GM23338 (cell line): ENCODE data around the gene SOST.

Experiments
- CREB1 ChIP-seq: fragments of 250-450 bp; sonication (Bioruptor Pico); IDR thresholded peaks from 2 replicates; pipeline ENCODE4 v1.5.0; 2020; ENCODE audit warnings: low read depth, mild to moderate bottlenecking, moderate library complexity
- CTCF ChIP-seq, 2 experiments: fragments of 200-600 bp in 1 of 2; sonication (generic) in 1 of 2; conservative IDR thresholded peaks; 2 replicates each; pipeline versions ENCODE4 v1.5.1 to v1.6.1; 2016 to 2017; ENCODE audit warnings: antibody characterized with exemption in 2 of 2, low read depth in 2 of 2, mild to moderate bottlenecking in 2 of 2, moderate library complexity in 1 of 2
- EZH2 ChIP-seq: fragments of 200-600 bp; sonication (generic); IDR thresholded peaks from one replicate; pipeline ENCODE4 v1.8.0; 2017; ENCODE audit warnings: antibody characterized with exemption, mild to moderate bottlenecking, low read depth; ENCODE audit not compliant: unreplicated experiment
- EZH2phosphoT487 ChIP-seq: fragments of 200-600 bp; sonication (generic); IDR thresholded peaks from one replicate; pipeline ENCODE4 v1.8.1; 2018; ENCODE audit warnings: antibody characterized with exemption; ENCODE audit not compliant: unreplicated experiment
- NANOG ChIP-seq: IDR thresholded peaks from 2 replicates; pipeline ENCODE4 v1.6.1; 2016; ENCODE audit warnings: antibody characterized with exemption, borderline replicate concordance
- REST ChIP-seq: IDR thresholded peaks from one replicate; pipeline ENCODE4 v1.6.1; 2018; ENCODE audit warnings: antibody characterized with exemption; ENCODE audit not compliant: unreplicated experiment
- TF ChIP-seq, protein P1 (sequence below): fragments of 250-450 bp; sonication (Bioruptor Pico); IDR thresholded peaks from 2 replicates; pipeline ENCODE4 v1.5.0; 2020; ENCODE audit warnings: mild to moderate bottlenecking, moderate library complexity

- TF ChIP-seq CTCF (conservative IDR thresholded peaks at IDR 0.05; ENCODE audit: low read depth in 2 of 2) (no peak), CREB1 (CRISPR knock-in tag) (no peak), REST (no peak), EZH2phosphoT487 (no peak), EZH2 (no peak), NANOG (no peak)
- TF ChIP-seq, protein P1, sequence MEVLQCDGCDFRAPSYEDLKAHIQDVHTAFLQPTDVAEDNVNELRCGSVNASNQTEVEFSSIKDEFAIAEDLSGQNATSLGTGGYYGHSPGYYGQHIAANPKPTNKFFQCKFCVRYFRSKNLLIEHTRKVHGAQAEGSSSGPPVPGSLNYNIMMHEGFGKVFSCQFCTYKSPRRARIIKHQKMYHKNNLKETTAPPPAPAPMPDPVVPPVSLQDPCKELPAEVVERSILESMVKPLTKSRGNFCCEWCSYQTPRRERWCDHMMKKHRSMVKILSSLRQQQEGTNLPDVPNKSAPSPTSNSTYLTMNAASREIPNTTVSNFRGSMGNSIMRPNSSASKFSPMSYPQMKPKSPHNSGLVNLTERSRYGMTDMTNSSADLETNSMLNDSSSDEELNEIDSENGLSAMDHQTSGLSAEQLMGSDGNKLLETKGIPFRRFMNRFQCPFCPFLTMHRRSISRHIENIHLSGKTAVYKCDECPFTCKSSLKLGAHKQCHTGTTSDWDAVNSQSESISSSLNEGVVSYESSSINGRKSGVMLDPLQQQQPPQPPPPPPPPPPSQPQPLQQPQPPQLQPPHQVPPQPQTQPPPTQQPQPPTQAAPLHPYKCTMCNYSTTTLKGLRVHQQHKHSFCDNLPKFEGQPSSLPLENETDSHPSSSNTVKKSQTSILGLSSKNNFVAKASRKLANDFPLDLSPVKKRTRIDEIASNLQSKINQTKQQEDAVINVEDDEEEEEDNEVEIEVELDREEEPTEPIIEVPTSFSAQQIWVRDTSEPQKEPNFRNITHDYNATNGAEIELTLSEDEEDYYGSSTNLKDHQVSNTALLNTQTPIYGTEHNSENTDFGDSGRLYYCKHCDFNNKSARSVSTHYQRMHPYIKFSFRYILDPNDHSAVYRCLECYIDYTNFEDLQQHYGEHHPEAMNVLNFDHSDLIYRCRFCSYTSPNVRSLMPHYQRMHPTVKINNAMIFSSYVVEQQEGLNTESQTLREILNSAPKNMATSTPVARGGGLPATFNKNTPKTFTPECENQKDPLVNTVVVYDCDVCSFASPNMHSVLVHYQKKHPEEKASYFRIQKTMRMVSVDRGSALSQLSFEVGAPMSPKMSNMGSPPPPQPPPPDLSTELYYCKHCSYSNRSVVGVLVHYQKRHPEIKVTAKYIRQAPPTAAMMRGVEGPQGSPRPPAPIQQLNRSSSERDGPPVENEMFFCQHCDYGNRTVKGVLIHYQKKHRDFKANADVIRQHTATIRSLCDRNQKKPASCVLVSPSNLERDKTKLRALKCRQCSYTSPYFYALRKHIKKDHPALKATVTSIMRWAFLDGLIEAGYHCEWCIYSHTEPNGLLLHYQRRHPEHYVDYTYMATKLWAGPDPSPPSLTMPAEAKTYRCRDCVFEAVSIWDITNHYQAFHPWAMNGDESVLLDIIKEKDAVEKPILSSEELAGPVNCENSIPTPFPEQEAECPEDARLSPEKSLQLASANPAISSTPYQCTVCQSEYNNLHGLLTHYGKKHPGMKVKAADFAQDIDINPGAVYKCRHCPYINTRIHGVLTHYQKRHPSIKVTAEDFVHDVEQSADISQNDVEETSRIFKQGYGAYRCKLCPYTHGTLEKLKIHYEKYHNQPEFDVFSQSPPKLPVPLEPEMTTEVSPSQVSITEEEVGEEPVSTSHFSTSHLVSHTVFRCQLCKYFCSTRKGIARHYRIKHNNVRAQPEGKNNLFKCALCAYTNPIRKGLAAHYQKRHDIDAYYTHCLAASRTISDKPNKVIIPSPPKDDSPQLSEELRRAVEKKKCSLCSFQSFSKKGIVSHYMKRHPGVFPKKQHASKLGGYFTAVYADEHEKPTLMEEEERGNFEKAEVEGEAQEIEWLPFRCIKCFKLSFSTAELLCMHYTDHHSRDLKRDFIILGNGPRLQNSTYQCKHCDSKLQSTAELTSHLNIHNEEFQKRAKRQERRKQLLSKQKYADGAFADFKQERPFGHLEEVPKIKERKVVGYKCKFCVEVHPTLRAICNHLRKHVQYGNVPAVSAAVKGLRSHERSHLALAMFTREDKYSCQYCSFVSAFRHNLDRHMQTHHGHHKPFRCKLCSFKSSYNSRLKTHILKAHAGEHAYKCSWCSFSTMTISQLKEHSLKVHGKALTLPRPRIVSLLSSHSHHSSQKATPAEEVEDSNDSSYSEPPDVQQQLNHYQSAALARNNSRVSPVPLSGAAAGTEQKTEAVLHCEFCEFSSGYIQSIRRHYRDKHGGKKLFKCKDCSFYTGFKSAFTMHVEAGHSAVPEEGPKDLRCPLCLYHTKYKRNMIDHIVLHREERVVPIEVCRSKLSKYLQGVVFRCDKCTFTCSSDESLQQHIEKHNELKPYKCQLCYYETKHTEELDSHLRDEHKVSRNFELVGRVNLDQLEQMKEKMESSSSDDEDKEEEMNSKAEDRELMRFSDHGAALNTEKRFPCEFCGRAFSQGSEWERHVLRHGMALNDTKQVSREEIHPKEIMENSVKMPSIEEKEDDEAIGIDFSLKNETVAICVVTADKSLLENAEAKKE (CRISPR knock-in tag): no peak
Observed at GRCh38 chr17:43753493-43754129, 5.0 kb downstream of the SOST start.
